Heart right ventricle (tissue), 16 donors: Measurements from ENCODE around the gene ONECUT2. TPM values are rescaled to one million over a fixed set of nuclear protein-coding genes. Genes with fewer than 3 reads are reported as not detected.

Source experiments
- ATAC-seq, 8 donors: fragments of 200-7000 bp; cut with Tn5 transposase; one replicate each; pipeline ENCODE4 v1.9.1; 2020; ENCODE audit warnings: mild to moderate bottlenecking in 8 of 8, moderate library complexity in 8 of 8, moderate number of reproducible peaks in 1 of 8
- DNase-seq, 2 donors: peaks; one replicate each; pipeline ENCODE4 v3.0.0-alpha.2; 2020
- H3K27ac ChIP-seq, 10 donors: fragments of 200-600 bp; sonication (generic) in 2 of 10; one replicate each; pipeline versions ENCODE4 v1.5.0 to v1.8.0; 2020 to 2022; ENCODE audit warnings: mild to moderate bottlenecking in 3 of 10
- H3K27me3 ChIP-seq, 7 donors: fragments of 200-600 bp; one replicate each; pipeline ENCODE4 v1.8.0; 2021 to 2022; ENCODE audit warnings: mild to moderate bottlenecking in 2 of 7
- H3K36me3 ChIP-seq, 9 donors: fragments of 200-600 bp; sonication (generic) in 1 of 9; one replicate each; pipeline versions ENCODE4 v1.5.0 to v1.8.0; 2020 to 2022; ENCODE audit warnings: mild to moderate bottlenecking in 2 of 9
- H3K4me1 ChIP-seq, 9 donors: fragments of 200-600 bp; sonication (generic) in 1 of 9; one replicate each; pipeline versions ENCODE4 v1.5.0 to v1.8.0; 2020 to 2022; ENCODE audit warnings: mild to moderate bottlenecking in 4 of 9
- H3K4me3 ChIP-seq, 10 donors: fragments of 200-600 bp; sonication (generic) in 2 of 10; one replicate each; pipeline versions ENCODE4 v1.5.0 to v1.8.0; 2020 to 2022; ENCODE audit warnings: mild to moderate bottlenecking in 7 of 10, moderate library complexity in 2 of 10
- H3K9me3 ChIP-seq, 11 donors: fragments of 200-600 bp in 10 of 11; sonication (generic) in 2 of 11; one replicate each; pipeline versions ENCODE4 v1.5.0 to v1.8.0; 2013 to 2022; ENCODE audit warnings: mild to moderate bottlenecking in 2 of 11, control low read depth in 1 of 11, moderate library complexity in 1 of 11
- WGBS, 2 donors: extraction: QIAGEN DNeasy Blood & Tissue Kit; methylation state at CpG; one replicate each; pipeline ENCODE4 v1.1.7; 2013; ENCODE audit warnings: inconsistent platforms in 1 of 2; 5-methylcytosine and 5-hydroxymethylcytosine counted together
- intact Hi-C, 10 donors: fragments of 100-400 bp; cut with DNase I; formaldehyde crosslinking; loops; one replicate each; pipeline versions ENCODE4 v1.11.1 to v1.14.2; 2022
- polyA plus RNA-seq, 2 donors: library from polyadenylated mRNA; stranded (reverse); fragments of 200-250 nt; gene quantifications; one replicate each; pipeline ENCODE4 v1.2.3, GENCODE V29; 2013
- total RNA-seq, 10 donors: library from RNA; stranded (reverse); fragmentation: NEBNext Ultra II Directional in 3 of 10; extraction: Animal tissue kit (Norgen Biotek cat#: 25700) in 3 of 10; gene quantifications; one replicate each; pipeline versions ENCODE4 v1.2.1 to v1.2.4, GENCODE V29; 2021 to 2023
- TF ChIP-seq, protein P1 (sequence below), 9 donors: fragments of 200-600 bp; sonication (generic) in 2 of 9; IDR thresholded peaks; one replicate each; pipeline versions ENCODE4 v1.5.0 to v1.8.0; 2021 to 2022; ENCODE audit warnings: antibody characterized with exemption in 9 of 9, mild to moderate bottlenecking in 5 of 9, moderate library complexity in 1 of 9
- donor health status: Arrhythmogenic right ventricular cardiomyopathy.
- donor health status: ischemic (EF 13 %, LVEDD 7.1; RV severe dilation, severe dysfunction).
- donor health status: healthy with polysubstance abuse.
- donor health status: DM: no; HTN: yes; CAD: no.
- donor health status: DM: no; HTN: no; CAD: no.
- donor health status: ischemic (EF 25% LVEDD 6.9; RV normal size, moderate dysfunction).
- donor health status: ischemic (EF 25% LVEDD 5.7; RV mildly dilated, moderate dysfunction).
- donor health status: healthy.
- donor health status: DM: yes; HTN: yes; CAD: no.
- donor health status: Ischemic cardiomyopathy.
- donor health status: ischemic (EF 35%, LVEDD 5.7; RV mildly dilated, moderate dysfunction).
- donor health status: nonischemic (EF 11% LVEDD 7.7; RV severe dilation, severe dysfunction).
- donor health status: DM: yes; HTN: yes; CAD: no.
- donor health status: PGD.
- donor health status: ischemic (EF 29% LVEDD 5.4; RV normal size, mild dysfunction).
- donor health status: nonischemic (EF 23%, LVEDD 6.1; RV moderate dilation, normal function).

ONECUT2 gene
- total and polyA plus RNA-seq, 12 donors, result under 0.01 to 0.53 (median 0.09) TPM; not detected in 3

DNA sequence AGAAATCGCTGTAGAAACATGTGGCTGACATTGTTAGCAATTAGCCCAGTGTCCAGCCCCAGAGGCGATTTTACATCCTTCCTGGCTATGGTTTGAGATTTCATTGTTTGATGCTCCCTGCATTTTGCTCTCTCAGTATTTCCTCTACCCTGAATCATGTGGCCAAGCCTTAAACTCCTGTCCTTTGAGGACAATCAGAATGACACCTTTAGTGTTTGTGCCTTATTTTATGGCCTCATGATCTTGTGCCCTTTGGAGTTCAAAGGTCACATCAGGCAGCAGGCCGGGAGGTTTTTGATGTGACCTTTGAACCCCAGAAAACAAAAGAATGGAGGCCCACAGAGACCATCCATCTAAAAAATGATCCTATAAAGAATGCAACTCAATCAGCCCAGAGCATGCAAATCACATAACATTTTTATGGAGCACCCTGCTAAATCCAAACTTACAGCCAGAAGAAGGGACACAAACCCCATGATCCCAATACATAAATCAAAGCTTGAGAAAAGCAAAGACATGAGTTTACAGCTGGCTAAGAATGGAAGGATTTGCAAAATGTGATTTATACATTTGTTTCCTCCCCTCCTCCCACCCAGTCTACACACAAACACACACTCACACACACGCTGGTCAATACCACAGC is 98.8 kb downstream of the ONECUT2 start:
- WGBS, 2 donors, result 59 to 65% methylated on average over 4 of the region's 4 CpGs

DNA sequence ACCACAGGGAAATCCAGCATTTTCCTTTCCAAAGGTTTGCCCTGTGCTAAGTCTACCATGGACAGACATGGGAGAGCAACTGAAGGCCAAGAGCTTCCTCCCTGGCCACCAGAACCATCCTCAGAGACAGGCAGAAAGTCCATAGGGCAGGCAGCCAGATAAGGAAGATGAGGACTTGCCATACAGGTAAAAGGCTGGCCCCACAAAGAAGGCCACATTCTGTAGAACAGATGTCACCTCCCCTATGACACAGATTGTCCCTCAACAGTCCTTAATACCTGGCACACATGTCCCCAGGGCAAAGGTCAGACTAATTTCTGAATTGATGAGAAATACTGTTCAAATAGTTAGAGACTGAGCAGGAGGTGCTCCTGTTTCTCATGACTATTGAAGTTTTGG is 99.3 kb downstream of the ONECUT2 start:
- no peak overlapping the region for H3K27ac ChIP-seq
- ATAC-seq (no peak), DNase-seq (no peak)
- H3K4me3 ChIP-seq, result no peak overlapping the region
- TF ChIP-seq, protein P1, sequence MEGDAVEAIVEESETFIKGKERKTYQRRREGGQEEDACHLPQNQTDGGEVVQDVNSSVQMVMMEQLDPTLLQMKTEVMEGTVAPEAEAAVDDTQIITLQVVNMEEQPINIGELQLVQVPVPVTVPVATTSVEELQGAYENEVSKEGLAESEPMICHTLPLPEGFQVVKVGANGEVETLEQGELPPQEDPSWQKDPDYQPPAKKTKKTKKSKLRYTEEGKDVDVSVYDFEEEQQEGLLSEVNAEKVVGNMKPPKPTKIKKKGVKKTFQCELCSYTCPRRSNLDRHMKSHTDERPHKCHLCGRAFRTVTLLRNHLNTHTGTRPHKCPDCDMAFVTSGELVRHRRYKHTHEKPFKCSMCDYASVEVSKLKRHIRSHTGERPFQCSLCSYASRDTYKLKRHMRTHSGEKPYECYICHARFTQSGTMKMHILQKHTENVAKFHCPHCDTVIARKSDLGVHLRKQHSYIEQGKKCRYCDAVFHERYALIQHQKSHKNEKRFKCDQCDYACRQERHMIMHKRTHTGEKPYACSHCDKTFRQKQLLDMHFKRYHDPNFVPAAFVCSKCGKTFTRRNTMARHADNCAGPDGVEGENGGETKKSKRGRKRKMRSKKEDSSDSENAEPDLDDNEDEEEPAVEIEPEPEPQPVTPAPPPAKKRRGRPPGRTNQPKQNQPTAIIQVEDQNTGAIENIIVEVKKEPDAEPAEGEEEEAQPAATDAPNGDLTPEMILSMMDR (IDR thresholded peaks at IDR 0.05), result no peak
- H3K36me3 ChIP-seq, result no peaks in the 10 kb centered on the region
- no peaks in the 10 kb centered on the region for H3K9me3 ChIP-seq
- intact Hi-C loops, result no loop called here
- peaks cover 0 to 6% (median 0%) of the 10 kb centered on the region in 7 donors for H3K27me3 ChIP-seq
- peaks cover 0 to 16% (median 13%) of the 10 kb centered on the region in 9 donors for H3K4me1 ChIP-seq

More for the DNA sequence above, 98.8 kb downstream of the ONECUT2 start:
- TF ChIP-seq, protein P1 (IDR thresholded peaks at IDR 0.05), result no peak
- ATAC-seq (no peak), DNase-seq (no peak)
- peak overlapping the region in 1 of 10 donors; percentile 8 for H3K27ac ChIP-seq
- intact Hi-C loops, result no loop called here
- H3K4me1 ChIP-seq, result peaks cover 0 to 16% (median 13%) of the 10 kb centered on the region in 9 donors
- H3K4me3 ChIP-seq, result no peak overlapping the region
- H3K9me3 ChIP-seq, result no peaks in the 10 kb centered on the region
- H3K27me3 ChIP-seq, result peaks cover 0 to 6% (median 0%) of the 10 kb centered on the region in 7 donors
- H3K36me3 ChIP-seq, result no peaks in the 10 kb centered on the region

DNA sequence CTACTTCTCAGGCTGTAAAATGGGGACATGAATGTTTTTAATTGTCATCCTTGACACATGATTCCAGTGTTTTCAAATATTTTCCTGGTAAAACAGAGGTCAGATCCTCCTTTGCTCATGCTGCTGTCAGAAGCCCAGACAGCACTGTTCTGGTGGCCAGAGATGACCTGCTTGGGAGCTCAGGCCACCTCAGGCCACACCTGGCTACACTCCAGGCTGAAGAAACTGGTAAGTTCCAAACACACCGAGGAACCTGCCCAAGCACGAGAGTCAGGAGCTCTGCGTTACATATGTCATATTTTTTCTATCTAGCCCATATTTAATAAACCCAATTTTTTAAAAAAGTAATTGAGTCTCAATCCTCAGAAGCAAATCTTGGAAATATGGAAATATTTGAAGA is 103.4 kb downstream of the ONECUT2 start:
- TF ChIP-seq, protein P1 (IDR thresholded peaks at IDR 0.05), result no peak
- DNase-seq (no peak), ATAC-seq (no peak)
- intact Hi-C loops, result no loop called here
- H3K27me3 ChIP-seq, result peaks cover 0 to 7% (median 0%) of the 10 kb centered on the region in 7 donors
- WGBS, 2 donors, result 92 to 95% methylated on average over 3 of the region's 3 CpGs
- H3K4me1 ChIP-seq, result peaks cover 0 to 6% (median 1%) of the 10 kb centered on the region in 9 donors
- H3K27ac ChIP-seq, result no peak overlapping the region
- H3K9me3 ChIP-seq, result no peaks in the 10 kb centered on the region
- no peaks in the 10 kb centered on the region for H3K36me3 ChIP-seq
- no peak overlapping the region for H3K4me3 ChIP-seq

- Histone ChIP-seq H3K4me3 (no peak overlapping the region), H3K27me3 (peaks cover 0 to 7% (median 0%) of the 10 kb centered on the region in 7 donors), H3K9me3 (no peaks in the 10 kb centered on the region), H3K27ac (no peak overlapping the region), H3K4me1 (peaks cover 0 to 4% (median 0%) of the 10 kb centered on the region in 9 donors), H3K36me3 (no peaks in the 10 kb centered on the region)
- ATAC-seq (no peak), DNase-seq (no peak)
- 95 to 97% methylated on average over 4 of the region's 4 CpGs for WGBS, 2 donors
- TF ChIP-seq, protein P1 (IDR thresholded peaks at IDR 0.05), result no peak
- intact Hi-C loops, result no loop called here
These were observed 104.5 kb downstream of the ONECUT2 start for GRCh38 chr18:57539702-57540101.

Other genes with a start within 250 kb of the ONECUT2 start
- not detected for gene ST8SIA3, start 82.8 kb upstream of the ONECUT2 start, total RNA-seq
- not detected for gene ST8SIA3, start 82.8 kb upstream of the ONECUT2 start, polyA plus RNA-seq
- 10 to 100 TPM; 30.7 to 55.7 (median 40.5) TPM for gene FECH, start 151.3 kb downstream of the ONECUT2 start, total RNA-seq
- 1 to 10 TPM; 4.3 to 9.1 TPM for gene FECH, start 151.3 kb downstream of the ONECUT2 start, polyA plus RNA-seq
- 100 to 1,000 TPM in 9 of 10 donors, 10 to 100 TPM in 1; 86.8 to 155 (median 129) TPM for gene NARS1, start 186.5 kb downstream of the ONECUT2 start, total RNA-seq
- 10 to 100 TPM; 62.0 to 86.2 TPM for gene NARS1, start 186.5 kb downstream of the ONECUT2 start, polyA plus RNA-seq